NT2/D1 (cell line): ENCODE results near the gene GCN1.

Experiments used
- SUZ12 ChIP-seq: IDR thresholded peaks from 2 replicates; pipeline ENCODE4 v1.6.1; 2011; ENCODE audit not compliant: insufficient read length, insufficient read depth; ENCODE audit errors: extremely low read depth
- YY1 ChIP-seq: IDR thresholded peaks from 2 replicates; pipeline ENCODE4 v1.6.1; 2011; ENCODE audit not compliant: insufficient read length, insufficient read depth
- ZNF274 ChIP-seq: IDR thresholded peaks from 2 replicates; pipeline ENCODE4 v1.6.1; 2011; ENCODE audit warnings: mild to moderate bottlenecking, low read depth, low read length

DNA sequence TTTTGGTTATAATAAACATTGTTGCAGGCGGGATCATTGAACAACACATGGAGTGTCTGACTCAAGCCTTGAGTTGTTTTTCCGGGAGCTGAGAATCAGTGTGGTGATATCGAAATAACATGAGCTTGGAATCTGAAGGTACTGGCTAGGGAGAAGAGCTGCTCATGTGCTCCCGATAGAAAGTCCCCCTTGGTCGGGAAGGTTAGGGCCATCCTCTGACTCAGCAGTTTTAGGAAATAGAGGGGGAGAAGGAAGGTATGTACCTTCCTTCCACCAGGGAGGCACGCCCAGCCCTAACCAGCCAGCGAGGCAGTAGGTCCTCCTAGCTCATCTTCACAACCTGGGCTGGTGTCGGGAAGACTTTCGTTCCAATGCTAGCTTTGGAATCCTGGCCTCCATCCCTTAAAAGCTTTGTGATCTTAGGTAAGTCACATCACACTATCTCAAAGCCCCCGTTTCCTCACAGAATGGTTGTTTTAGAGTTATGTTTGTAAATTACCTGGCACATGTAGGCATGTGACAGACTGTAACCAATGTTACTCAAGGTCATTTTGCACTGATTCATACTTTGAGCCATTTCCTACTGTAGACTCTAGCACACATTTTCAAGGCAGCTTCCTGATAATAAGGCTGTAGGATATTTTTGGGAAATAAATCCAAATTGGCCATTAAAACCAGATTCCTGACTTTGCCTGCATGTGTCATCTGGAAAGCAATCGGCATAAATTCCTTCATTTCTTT lies 76.0 kb downstream of the GCN1 start:
- TF ChIP-seq YY1 (no peak), SUZ12 (no peak), ZNF274 (no peak)
